HepG2 (cell line): ENCODE measurements around the gene LIMD2. TPM values are rescaled to one million over a fixed set of nuclear protein-coding genes. Genes with fewer than 3 reads are reported as not detected.

Experiments
- ATAC-seq: fragments of 200-7000 bp; cut with Tn5 transposase; 3 replicates; pipeline ENCODE4 v1.9.1; 2020; ENCODE audit warnings: mild to moderate bottlenecking, moderate library complexity
- BruUV-seq: library from RNA; stranded (reverse); fragments of 400-500 nt; replicated peaks from 2 replicates; lab custom pipeline; 2021; lab: Mats Ljungman, UMichigan
- CTCF ChIA-PET: fragments of 300-600 bp; formaldehyde crosslinking; extraction: SDS; loops from one replicate; lab custom pipeline; 2021; ENCODE audit warnings: low total read pairs, inconsistent platforms, low intra/inter-chr PET ratio; lab: Yijun Ruan, JAX
- POLR2A ChIA-PET: fragments of 350-600 bp; sonication (Branson Sonifier 250); formaldehyde crosslinking; loops from one replicate; lab custom pipeline; 2020; ENCODE audit warnings: antibody characterized with exemption, inconsistent platforms; lab: Yijun Ruan, JAX
- DNase-seq: peaks from one replicate; pipeline ENCODE4 v3.0.0-alpha.2; 2015; ENCODE audit warnings: low spot score
- FAIRE-seq: peaks from 3 replicates; lab custom pipeline; 2011; peaks lifted over from hg19 to GRCh38; lab: Jason Lieb, UNC
- H2AFZ ChIP-seq: one replicate; pipeline ENCODE4 v1.6.1; 2011; ENCODE audit warnings: low read length, inconsistent platforms
- H3K27ac ChIP-seq: fragments of 300-600 bp; 3 replicates; pipeline ENCODE4 v1.8.0; 2011; ENCODE audit warnings: mixed run types, mild to moderate bottlenecking, mixed read lengths, low read length, inconsistent platforms; ENCODE audit not compliant: insufficient read depth; ENCODE audit errors: extremely low read length
- H3K27me3 ChIP-seq, 2 experiments: fragments of 200-600 bp in 1 of 2; 2 replicates in 1 of 2; 3 replicates in 1 of 2; pipeline versions ENCODE4 v1.6.0 to v1.8.0; 2011; ENCODE audit warnings: low read length in 2 of 2, mild to moderate bottlenecking in 2 of 2, moderate library complexity in 2 of 2, inconsistent platforms in 1 of 2; ENCODE audit not compliant: insufficient read depth in 2 of 2, control insufficient read depth in 1 of 2
- H3K36me3 ChIP-seq, 2 experiments: fragments of 200-600 bp in 1 of 2; replicated peaks in 1 of 2; 2 replicates in 1 of 2; 3 replicates in 1 of 2; pipeline versions ENCODE4 v1.5.1 to v1.8.0; 2011; ENCODE audit warnings: low read length in 2 of 2, inconsistent platforms in 1 of 2; ENCODE audit not compliant: insufficient read depth in 2 of 2, control insufficient read depth in 1 of 2
- H3K4me1 ChIP-seq: 2 replicates; pipeline ENCODE4 v1.5.1; 2012; ENCODE audit warnings: low read length, inconsistent platforms; ENCODE audit not compliant: insufficient read depth
- H3K4me2 ChIP-seq: 2 replicates; pipeline ENCODE4 v1.6.0; 2011; ENCODE audit warnings: low read depth, low read length, inconsistent platforms
- H3K4me3 ChIP-seq, 3 experiments: fragments of 200-600 bp in 1 of 3; sonication (generic), shearing (Covaris generic) in 1 of 3; replicated peaks in 1 of 3; 2 replicates each; pipeline ENCODE4 v1.5.1; 2011 to 2016; ENCODE audit warnings: low read length in 3 of 3, inconsistent platforms in 2 of 3, low read depth in 2 of 3, mild to moderate bottlenecking in 2 of 3, control low read depth in 1 of 3, mixed read lengths in 1 of 3; ENCODE audit not compliant: insufficient read depth in 1 of 3
- H3K79me2 ChIP-seq: one replicate; pipeline ENCODE4 v1.6.1; 2011; ENCODE audit warnings: low read length, inconsistent platforms; ENCODE audit not compliant: insufficient read depth
- H3K9ac ChIP-seq: 2 replicates; pipeline ENCODE4 v1.6.0; 2011; ENCODE audit warnings: mild to moderate bottlenecking, low read depth, low read length, inconsistent platforms; ENCODE audit not compliant: insufficient read depth
- H3K9me3 ChIP-seq: 2 replicates; pipeline ENCODE4 v1.5.1; 2012; ENCODE audit warnings: mild to moderate bottlenecking, low read length
- H4K20me1 ChIP-seq: 2 replicates; pipeline ENCODE4 v1.6.0; 2011; ENCODE audit warnings: inconsistent platforms, mild to moderate bottlenecking, low read length, moderate library complexity; ENCODE audit not compliant: insufficient read depth
- AGO2 ChIP-seq: fragments of 200-400 bp; formaldehyde crosslinking; optimal IDR thresholded peaks from 2 replicates; pipeline ENCODE3; 2017; ENCODE audit warnings: mild to moderate bottlenecking, low read depth, low read length, moderate library complexity
- DZIP1 ChIP-seq: sonication (generic); formaldehyde crosslinking; IDR thresholded peaks from 2 replicates; pipeline ENCODE4 v1.5.0; 2020; ENCODE audit warnings: mild to moderate bottlenecking, missing genetic modification reagents
- PAWR ChIP-seq: sonication (generic); formaldehyde crosslinking; IDR thresholded peaks from 2 replicates; pipeline ENCODE4 v1.4.0; 2020; ENCODE audit warnings: missing genetic modification reagents, mild to moderate bottlenecking, borderline replicate concordance
- SP140L ChIP-seq: sonication (generic); formaldehyde crosslinking; IDR thresholded peaks from 2 replicates; pipeline ENCODE4 v1.4.0; 2020; ENCODE audit warnings: missing genetic modification reagents, borderline replicate concordance
- TCF12 ChIP-seq, 2 experiments: fragments of 450-650 bp in 1 of 2; sonication (generic) in 1 of 2; formaldehyde crosslinking in 1 of 2; IDR thresholded peaks; 2 replicates each; pipeline versions ENCODE4 v1.6.1 to v1.8.0; 2017 to 2022; ENCODE audit warnings: antibody characterized with exemption in 1 of 2, mild to moderate bottlenecking in 1 of 2, missing genetic modification reagents in 1 of 2, moderate library complexity in 1 of 2
- THYN1 ChIP-seq: sonication (generic); formaldehyde crosslinking; IDR thresholded peaks from 2 replicates; pipeline ENCODE4 v1.8.1; 2023; ENCODE audit warnings: low read depth, mild to moderate bottlenecking, moderate library complexity, missing genetic modification reagents, borderline replicate concordance
- ZNF891 ChIP-seq: sonication (generic); formaldehyde crosslinking; IDR thresholded peaks from 2 replicates; pipeline ENCODE4 v1.5.0; 2020; ENCODE audit warnings: mild to moderate bottlenecking, missing genetic modification reagents
- WGBS: methylation state at CpG from one replicate; pipeline ENCODE4 v1.1.6; 2017; ENCODE audit warnings: low lambda C conversion rate; 5-methylcytosine and 5-hydroxymethylcytosine counted together
- in situ Hi-C: cut with HindIII; loops from 2 replicates; pipeline ENCODE4 v1.10.0; 2017; ENCODE audit warnings: low pct_unique_long_range_greater_than_20kb; ENCODE audit not compliant: extremely low pct_ligation_motif_present
- intact Hi-C: fragments of 100-400 bp; cut with micrococcal nuclease; formaldehyde crosslinking; loops from one replicate; pipeline ENCODE4 v1.10.0; 2022; ENCODE audit not compliant: unreplicated experiment
- polyA plus RNA-seq, 8 experiments: library from polyadenylated mRNA; depleted of rRNA in 3 of 8; stranded (reverse) in 7 of 8; unstranded in 1 of 8; fragments of >200 nt; fragmentation: Illumina TruSeq in 4 of 8; extraction: Trizol in 4 of 8; gene quantifications; 2 replicates each; pipeline versions ENCODE4 v1.2.1 to v1.2.3, GENCODE V29; 2011 to 2016; ENCODE audit warnings: low read depth in 4 of 8, missing spikeins in 1 of 8, mixed read lengths in 1 of 8; ENCODE audit not compliant: insufficient read depth in 1 of 8
- total RNA-seq, 5 experiments: library from RNA; depleted of rRNA; stranded (reverse); fragments of >200 nt; fragmentation: Illumina TruSeq; extraction: Trizol; gene quantifications; 2 replicates each; pipeline ENCODE4 v1.2.3, GENCODE V29; 2016; ENCODE audit warnings: low read depth in 1 of 5

Gene LIMD2
- total and polyA plus RNA-seq, 2 of the 13 experiments (the other 11 are each of a cell fraction or from before 2014, with no cell fraction given), result 9.0 to 20.8 TPM

DNA sequence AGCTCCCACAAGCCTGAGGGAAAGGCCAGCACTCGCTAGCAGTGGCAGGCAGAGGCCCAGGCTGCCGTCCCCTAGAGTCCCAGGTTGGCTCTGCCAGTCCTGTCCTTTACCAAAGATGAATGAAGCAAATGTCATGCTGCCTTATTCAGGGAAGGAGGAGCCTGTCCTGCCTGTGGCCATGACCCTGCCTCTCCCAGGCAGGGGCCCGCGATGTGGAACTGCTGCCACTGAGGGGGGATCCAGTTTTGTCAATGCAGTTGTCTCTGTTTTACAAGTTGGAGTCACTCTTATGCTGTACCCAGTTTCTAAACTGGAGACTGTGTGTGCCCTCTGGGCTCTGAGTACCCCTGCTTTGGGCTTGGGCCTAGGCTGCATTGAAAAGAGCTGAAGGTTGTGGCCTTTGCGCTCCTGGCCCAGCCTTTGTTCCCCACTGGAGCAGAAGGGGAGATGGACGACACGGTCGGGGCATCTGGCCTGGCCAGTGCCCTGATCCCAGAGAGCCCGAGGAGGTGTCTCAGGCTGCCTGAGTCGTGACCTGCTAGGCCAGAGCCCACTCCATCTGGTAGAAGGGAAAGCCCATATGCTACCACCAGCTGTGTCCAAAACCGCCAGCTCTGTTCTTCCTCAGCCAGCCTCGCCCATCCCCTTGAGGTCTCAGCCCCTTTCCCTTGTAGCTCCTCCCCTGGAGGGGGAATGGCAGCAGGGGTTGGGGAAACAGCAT is 5.5 kb downstream of the LIMD2 start:
- Histone ChIP-seq H3K27ac (no peak overlapping the region), H3K27me3 (no peaks in the 10 kb centered on the region), H2AFZ (no peak overlapping the region), H3K9ac (no peak overlapping the region), H3K4me3 (no peak overlapping the region), H3K79me2 (no peaks in the 10 kb centered on the region), H3K4me2 (no peak overlapping the region), H4K20me1 (no peaks in the 10 kb centered on the region), H3K4me1 (peaks cover 18% of the 10 kb centered on the region), H3K36me3 (peaks cover 23 to 35% of the 10 kb centered on the region in 2 experiments), H3K9me3 (no peaks in the 10 kb centered on the region)
- no peak for DNase-seq
- intact Hi-C loops, result no loop called here
- in situ Hi-C loops, result loop anchor here (10.0 kb wide), 1 partner anchor 270 kb away; no protein-coding TSS in a partner anchor
- ChIA-PET POLR2A (interaction anchor here (2.1 kb wide), 1 partner anchor 72 kb away, joined by 5 read pairs; the partner anchor contains the start of gene MAP3K3), CTCF (no interaction called here)
- no peak for ATAC-seq
- TF ChIP-seq AGO2 (peak; percentile 29), ZNF891 (no peak), DZIP1 (CRISPR knock-in tag) (no peak), SP140L (CRISPR knock-in tag) (no peak), PAWR (no peak), THYN1 (no peak), TCF12 (IDR thresholded peaks at IDR 0.05) (no peak), TCF12 (CRISPR knock-in tag; IDR thresholded peaks at IDR 0.05) (no peak)
- no peak for FAIRE-seq
- WGBS, result 81% methylated on average over 7 of the region's 12 CpGs
- BruUV-seq, result no TSS peak
